DOHH2 (cell line): ENCODE measurements around the gene CPLANE2.

Source experiments
- EZH2phosphoT487 ChIP-seq: fragments of 200-600 bp; sonication (generic); IDR thresholded peaks from 2 replicates; pipeline ENCODE4 v1.6.1; 2017; ENCODE audit warnings: borderline replicate concordance, mild to moderate bottlenecking, antibody characterized with exemption, low read length, moderate library complexity, mixed read lengths
- TF ChIP-seq, protein P1 (sequence below): fragments of 200-600 bp; sonication (generic); IDR thresholded peaks from one replicate; pipeline ENCODE4 v1.5.1; 2014; ENCODE audit warnings: antibody characterized with exemption, mild to moderate bottlenecking, low read depth, low read length; ENCODE audit not compliant: poor library complexity, severe bottlenecking

DNA sequence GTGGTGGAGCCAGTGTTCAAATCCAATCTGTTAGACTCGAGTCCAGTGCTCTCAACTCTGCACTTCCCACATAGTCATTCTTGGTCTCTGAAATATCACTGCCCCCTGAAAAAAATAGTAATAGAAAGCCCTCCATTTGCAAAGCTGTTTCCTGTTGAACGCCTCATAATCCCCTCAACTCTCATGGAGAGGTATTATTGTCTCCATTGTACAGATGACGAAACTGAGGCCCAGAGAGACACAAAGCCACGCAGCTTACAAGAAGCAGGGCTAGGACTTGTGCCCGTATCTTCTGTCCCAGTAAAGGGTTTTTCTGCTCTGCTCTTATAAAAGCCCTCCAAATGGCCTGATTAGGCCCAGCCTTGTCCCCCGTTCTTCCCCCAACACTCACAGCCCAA lies 18.3 kb downstream of the CPLANE2 start:
- TF ChIP-seq, protein P1, sequence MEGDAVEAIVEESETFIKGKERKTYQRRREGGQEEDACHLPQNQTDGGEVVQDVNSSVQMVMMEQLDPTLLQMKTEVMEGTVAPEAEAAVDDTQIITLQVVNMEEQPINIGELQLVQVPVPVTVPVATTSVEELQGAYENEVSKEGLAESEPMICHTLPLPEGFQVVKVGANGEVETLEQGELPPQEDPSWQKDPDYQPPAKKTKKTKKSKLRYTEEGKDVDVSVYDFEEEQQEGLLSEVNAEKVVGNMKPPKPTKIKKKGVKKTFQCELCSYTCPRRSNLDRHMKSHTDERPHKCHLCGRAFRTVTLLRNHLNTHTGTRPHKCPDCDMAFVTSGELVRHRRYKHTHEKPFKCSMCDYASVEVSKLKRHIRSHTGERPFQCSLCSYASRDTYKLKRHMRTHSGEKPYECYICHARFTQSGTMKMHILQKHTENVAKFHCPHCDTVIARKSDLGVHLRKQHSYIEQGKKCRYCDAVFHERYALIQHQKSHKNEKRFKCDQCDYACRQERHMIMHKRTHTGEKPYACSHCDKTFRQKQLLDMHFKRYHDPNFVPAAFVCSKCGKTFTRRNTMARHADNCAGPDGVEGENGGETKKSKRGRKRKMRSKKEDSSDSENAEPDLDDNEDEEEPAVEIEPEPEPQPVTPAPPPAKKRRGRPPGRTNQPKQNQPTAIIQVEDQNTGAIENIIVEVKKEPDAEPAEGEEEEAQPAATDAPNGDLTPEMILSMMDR, result no peak
- no peak for TF ChIP-seq EZH2phosphoT487
